Stomach (tissue), 4 donors: ENCODE data around the gene IRAK1.

ENCODE experiments used
- POLR2A ChIP-seq, 4 donors: fragments of 450-650 bp; IDR thresholded peaks; one replicate each; pipeline ENCODE4 v1.6.1; 2016; ENCODE audit warnings: antibody characterized with exemption in 4 of 4, control low read depth in 2 of 4, mild to moderate bottlenecking in 1 of 4, moderate library complexity in 1 of 4
- POLR2AphosphoS5 ChIP-seq, 3 donors: sonication (generic); formaldehyde crosslinking; IDR thresholded peaks; one replicate each; pipeline ENCODE4 v1.6.1; 2016; ENCODE audit warnings: antibody characterized with exemption in 3 of 3
- TF ChIP-seq, protein P1 (sequence below), 7 experiments: fragments of 450-650 bp in 4 of 7; fragments of 200-600 bp in 3 of 7; sonication (generic) in 3 of 7; IDR thresholded peaks; one replicate each; pipeline ENCODE4 v1.5.1; 2016 to 2019; ENCODE audit warnings: antibody characterized with exemption in 7 of 7, control low read depth in 2 of 7, mild to moderate bottlenecking in 1 of 7

DNA sequence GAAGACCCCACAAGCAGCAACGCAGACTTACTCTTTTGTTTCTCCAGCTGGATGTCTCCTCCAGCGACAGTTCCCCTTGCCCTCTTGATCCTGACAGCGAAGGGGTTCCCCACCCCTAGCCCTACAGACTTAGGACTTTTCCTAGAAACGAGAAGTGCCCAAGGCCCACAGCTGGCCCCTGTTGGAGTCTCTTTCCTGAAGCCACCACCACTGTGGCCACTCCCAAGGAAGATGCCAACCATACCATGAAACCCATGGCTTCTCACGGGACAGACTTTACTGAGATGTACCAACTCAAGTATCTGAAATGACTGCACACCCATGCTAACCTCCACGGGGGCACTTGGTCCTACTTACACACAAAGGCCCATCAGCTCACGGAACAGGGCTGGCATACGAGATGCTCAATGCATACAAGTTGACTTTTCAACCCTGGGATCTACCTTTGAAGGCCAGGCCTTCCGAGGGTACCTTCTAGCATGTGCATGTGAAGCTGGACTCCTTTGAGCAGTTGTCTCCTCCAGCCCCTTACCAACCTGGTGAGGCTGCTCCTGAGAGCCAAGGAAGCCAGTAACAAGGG lies 924 bp upstream of the IRAK1 start:
- TF ChIP-seq, protein P1, sequence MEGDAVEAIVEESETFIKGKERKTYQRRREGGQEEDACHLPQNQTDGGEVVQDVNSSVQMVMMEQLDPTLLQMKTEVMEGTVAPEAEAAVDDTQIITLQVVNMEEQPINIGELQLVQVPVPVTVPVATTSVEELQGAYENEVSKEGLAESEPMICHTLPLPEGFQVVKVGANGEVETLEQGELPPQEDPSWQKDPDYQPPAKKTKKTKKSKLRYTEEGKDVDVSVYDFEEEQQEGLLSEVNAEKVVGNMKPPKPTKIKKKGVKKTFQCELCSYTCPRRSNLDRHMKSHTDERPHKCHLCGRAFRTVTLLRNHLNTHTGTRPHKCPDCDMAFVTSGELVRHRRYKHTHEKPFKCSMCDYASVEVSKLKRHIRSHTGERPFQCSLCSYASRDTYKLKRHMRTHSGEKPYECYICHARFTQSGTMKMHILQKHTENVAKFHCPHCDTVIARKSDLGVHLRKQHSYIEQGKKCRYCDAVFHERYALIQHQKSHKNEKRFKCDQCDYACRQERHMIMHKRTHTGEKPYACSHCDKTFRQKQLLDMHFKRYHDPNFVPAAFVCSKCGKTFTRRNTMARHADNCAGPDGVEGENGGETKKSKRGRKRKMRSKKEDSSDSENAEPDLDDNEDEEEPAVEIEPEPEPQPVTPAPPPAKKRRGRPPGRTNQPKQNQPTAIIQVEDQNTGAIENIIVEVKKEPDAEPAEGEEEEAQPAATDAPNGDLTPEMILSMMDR (IDR thresholded peaks at IDR 0.05), result no peak
- no peak for TF ChIP-seq POLR2A (IDR thresholded peaks at IDR 0.05)
- TF ChIP-seq POLR2AphosphoS5 (IDR thresholded peaks at IDR 0.05), result no peak
